ENCODE results near the gene TNF.

The TNF gene

GRCh38 chr6:31585491-31585890 is 10.1 kb downstream of the TNF start:
- peaks cover 56% of the 10 kb centered on the region for H3K4me1 ChIP-seq (ENCODE audit: control insufficient read depth, low read length)
- H3K4me2 ChIP-seq (ENCODE audit: low read length) = peak overlapping the region; percentile 52
- H3K27me3 ChIP-seq (ENCODE audit: control insufficient read depth, low read length) = peaks cover 20% of the 10 kb centered on the region
- peaks cover 13% of the 10 kb centered on the region for H3F3A ChIP-seq (ENCODE audit: control insufficient read depth, insufficient read depth)
- H3K4me3 ChIP-seq (ENCODE audit: low read length) = 0 out of 2 replicates have a peak overlapping the region, but pooled peaks have one; percentile 8
- no peaks in the 10 kb centered on the region for H3K9me2 ChIP-seq (replicated peaks; ENCODE audit: control insufficient read depth, low read length)
- peak overlapping the region; percentile 19 for H3K27ac ChIP-seq (ENCODE audit: low read depth, low read length)
- H3K36me3 ChIP-seq (ENCODE audit: control insufficient read depth, low read length) = no peaks in the 10 kb centered on the region
- TF ChIP-seq CTCF (IDR thresholded peaks at IDR 0.05; ENCODE audit: low read depth, low read length, poor library complexity, severe bottlenecking) (peak; percentile 85), EZH2phosphoT487 (IDR thresholded peaks at IDR 0.05; ENCODE audit: borderline replicate concordance, low read length) (no peak)
- H4K20me1 ChIP-seq (ENCODE audit: control insufficient read depth, insufficient read depth, low read depth, low read length) = no peaks in the 10 kb centered on the region
- H3K79me2 ChIP-seq (ENCODE audit: control insufficient read depth, low read length) = no peaks in the 10 kb centered on the region
- no peaks in the 10 kb centered on the region for H3K9me3 ChIP-seq (ENCODE audit: control insufficient read depth, insufficient read depth, low read length)

- H3K4me2 ChIP-seq (ENCODE audit: low read length) = peak within 1 kb of the TSS; percentile 52
- H3K4me3 ChIP-seq (ENCODE audit: low read length) = peak within 1 kb of the TSS; percentile 8
- peaks cover 17% of the 10 kb centered on the region for H3K27me3 ChIP-seq (ENCODE audit: control insufficient read depth, low read length)
Observed at GRCh38 chr6:31586008-31586407, 10.6 kb downstream of the TNF start, which contains the start of gene LST1. Gene LST1, plus strand, starts transcription at chr6:31586277. Its CDS starts 1,023 bp downstream, at chr6:31587300.

GRCh38 chr6:31586599-31587281 is 11.4 kb downstream of the TNF start:
- no peaks in the 10 kb centered on the region for H3K79me2 ChIP-seq (ENCODE audit: control insufficient read depth, low read length)
- no peaks in the 10 kb centered on the region for H3K36me3 ChIP-seq (ENCODE audit: control insufficient read depth, low read length)
- no peak for TF ChIP-seq CTCF (IDR thresholded peaks at IDR 0.05; ENCODE audit: low read depth, low read length, poor library complexity, severe bottlenecking)
- TF ChIP-seq EZH2phosphoT487 (IDR thresholded peaks at IDR 0.05; ENCODE audit: borderline replicate concordance, low read length) = no peak
- peaks cover 13% of the 10 kb centered on the region for H3F3A ChIP-seq (ENCODE audit: control insufficient read depth, insufficient read depth)
- peaks cover 45% of the 10 kb centered on the region for H3K4me1 ChIP-seq (ENCODE audit: control insufficient read depth, low read length)
- H4K20me1 ChIP-seq (ENCODE audit: control insufficient read depth, insufficient read depth, low read depth, low read length) = no peaks in the 10 kb centered on the region
- H3K4me2 ChIP-seq (ENCODE audit: low read length) = peak overlapping the region; percentile 52
- H3K27ac ChIP-seq (ENCODE audit: low read depth, low read length) = 0 out of 2 replicates have a peak overlapping the region, but pooled peaks have one; percentile 19
- H3K27me3 ChIP-seq (ENCODE audit: control insufficient read depth, low read length) = peaks cover 9% of the 10 kb centered on the region
- peak overlapping the region; percentile 8 for H3K4me3 ChIP-seq (ENCODE audit: low read length)
- no peaks in the 10 kb centered on the region for H3K9me2 ChIP-seq (replicated peaks; ENCODE audit: control insufficient read depth, low read length)
- no peaks in the 10 kb centered on the region for H3K9me3 ChIP-seq (ENCODE audit: control insufficient read depth, insufficient read depth, low read length)

More at GRCh38 chr6:31586008-31586407, 10.6 kb downstream of the TNF start, which contains the start of gene LST1:
- Histone ChIP-seq H3K9me3 (ENCODE audit: control insufficient read depth, insufficient read depth, low read length) (no peaks in the 10 kb centered on the region), H3K9me2 (replicated peaks; ENCODE audit: control insufficient read depth, low read length) (no peaks in the 10 kb centered on the region), H3K4me1 (ENCODE audit: control insufficient read depth, low read length) (peaks cover 52% of the 10 kb centered on the region), H3F3A (ENCODE audit: control insufficient read depth, insufficient read depth) (peaks cover 13% of the 10 kb centered on the region), H3K79me2 (ENCODE audit: control insufficient read depth, low read length) (no peaks in the 10 kb centered on the region), H3K36me3 (ENCODE audit: control insufficient read depth, low read length) (no peaks in the 10 kb centered on the region), H4K20me1 (ENCODE audit: control insufficient read depth, insufficient read depth, low read depth, low read length) (no peaks in the 10 kb centered on the region), H3K27ac (ENCODE audit: low read depth, low read length) (peak within 1 kb of the TSS; percentile 19)
- TF ChIP-seq EZH2phosphoT487 (IDR thresholded peaks at IDR 0.05; ENCODE audit: borderline replicate concordance, low read length) (no peak), CTCF (IDR thresholded peaks at IDR 0.05; ENCODE audit: low read depth, low read length, poor library complexity, severe bottlenecking) (no peak)
